ENCODE results near the gene ADAMTS4. TPM values are rescaled to one million over a fixed set of nuclear protein-coding genes. Genes with fewer than 3 reads are reported as not detected.

ADAMTS4 gene
- total and polyA plus RNA-seq, 9 of the 15 experiments (the other 6 are each of a cell fraction or from before 2014, with no cell fraction given), result 0.07 to 3.7 (median 0.41) TPM

GRCh38 chr1:161223805-161224694 is 25.2 kb upstream of the ADAMTS4 start:
- no TSS peak for BruUV-seq (replicated peaks)
- Histone ChIP-seq H3K4me3 (no peak overlapping the region), H3K9ac (ENCODE audit: insufficient read depth in 1 of 2, low read depth in 2 of 2, low read length in 2 of 2) (no peak overlapping the region), H3K9me3 (replicated peaks; ENCODE audit: control insufficient read depth, insufficient read depth, low read depth, low read length) (no peaks in the 10 kb centered on the region), H3K27ac (ENCODE audit: extremely low read depth, low read depth, low read length) (no peak overlapping the region), H3K79me2 (ENCODE audit: control insufficient read depth, insufficient read depth, low read length) (peaks cover 19% of the 10 kb centered on the region), H3K4me2 (ENCODE audit: insufficient read depth, low read length) (no peak overlapping the region), H3K36me3 (ENCODE audit: control insufficient read depth, insufficient read depth, low read length) (peaks cover 15% of the 10 kb centered on the region), H2AFZ (ENCODE audit: low read depth, low read length) (no peak overlapping the region), H4K20me1 (replicated peaks; ENCODE audit: control insufficient read depth, insufficient read depth, low read length) (no peaks in the 10 kb centered on the region), H3K4me1 (replicated peaks in 1 of 2; ENCODE audit: control insufficient read depth in 2 of 2, insufficient read depth in 2 of 2, low read length in 2 of 2) (peaks cover 15 to 23% of the 10 kb centered on the region in 2 experiments; a peak in 4 of 5 replicates), H3K9me1 (ENCODE audit: control insufficient read depth, insufficient read depth, low read length) (no peaks in the 10 kb centered on the region), H3K27me3 (ENCODE audit: control insufficient read depth in 2 of 2, insufficient read depth in 2 of 2, low read length in 2 of 2) (no peaks in the 10 kb centered on the region)
- in situ Hi-C loops (cut with MboI) (no loop called here), intact Hi-C loops (cut with micrococcal nuclease) (loop anchor here (2.0 kb wide), 1 partner anchor 31 kb away; no protein-coding TSS in a partner anchor)
- WGBS (ENCODE audit: insufficient coverage, low coverage, missing lambda C conversion rate), result 70% methylated on average over 7 of the region's 7 CpGs
- ChIA-PET POLR2A (interaction anchor here (1.1 to 2.0 kb wide), 2 partner anchors 11 to 16 kb away, joined by 4 to 8 read pairs; no protein-coding TSS in a partner anchor), CTCF (ENCODE audit: low intra/inter-chr PET ratio) (interaction anchor here (0.7 to 1.1 kb wide), 2 partner anchors 15 to 258 kb away, joined by 3 to 4 read pairs; no protein-coding TSS in a partner anchor)
- DNase-seq (ENCODE audit: extremely low read depth in 1 of 4, low spot score in 3 of 4), result peak in 2 of 4 experiments; percentile 43
- FAIRE-seq, result no peak
- ATAC-seq, result no peak
- no peak for TF ChIP-seq BCL6 (CRISPR knock-in tag; IDR thresholded peaks at IDR 0.05)
- no peak for TF ChIP-seq TEAD2 (tag; IDR thresholded peaks at IDR 0.05)
- TF ChIP-seq ZBTB11 (CRISPR knock-in tag; IDR thresholded peaks at IDR 0.05), result no peak
- TF ChIP-seq EWSR1 (IDR thresholded peaks at IDR 0.05; ENCODE audit: borderline replicate concordance, low read depth, partially characterized antibody), result no peak
- TF ChIP-seq PHTF2 (CRISPR knock-in tag; IDR thresholded peaks at IDR 0.05), result no peak
- TF ChIP-seq FOSL1 (tag; conservative IDR thresholded peaks at IDR 0.05), result 0 out of 2 replicates have a peak, but pooled peaks have one; percentile 21
- no peak for TF ChIP-seq ZNF280A (IDR thresholded peaks at IDR 0.05; ENCODE audit: low read depth, partially characterized antibody)
- no peak for TF ChIP-seq ZNF551 (CRISPR knock-in tag; IDR thresholded peaks at IDR 0.05)
- TF ChIP-seq ESRRA (IDR thresholded peaks at IDR 0.05; ENCODE audit: borderline replicate concordance, low read depth), result no peak
- no peak for TF ChIP-seq KAT2B (IDR thresholded peaks at IDR 0.05; ENCODE audit: low read depth, low read length)
- no peak for TF ChIP-seq ZNF282 (CRISPR knock-in tag; IDR thresholded peaks at IDR 0.05)
- no peak for TF ChIP-seq HDAC6 (IDR thresholded peaks at IDR 0.05; ENCODE audit: low read depth, low read length)
